K562 (cell line): Measurements from ENCODE around the gene NEB. TPM values are rescaled to one million over a fixed set of nuclear protein-coding genes. Genes with fewer than 3 reads are reported as not detected.

Experiments used
- CBX3 ChIP-seq, 2 experiments: IDR thresholded peaks; 1 replicate in 1 of 2; 2 replicates in 1 of 2; pipeline ENCODE4 v1.6.1; 2012; ENCODE audit warnings: inconsistent platforms in 2 of 2, low read length in 2 of 2, borderline replicate concordance in 1 of 2, control low read depth in 1 of 2
- CBX5 ChIP-seq: IDR thresholded peaks from 2 replicates; pipeline ENCODE4 v1.6.1; 2014; ENCODE audit warnings: low read depth, borderline replicate concordance
- EP400 ChIP-seq: fragments of 450-650 bp; IDR thresholded peaks from 2 replicates; pipeline ENCODE4 v1.6.1; 2017; ENCODE audit warnings: antibody characterized with exemption, mild to moderate bottlenecking, moderate library complexity
- FOXM1 ChIP-seq, 2 experiments: fragments of 450-650 bp in 1 of 2; sonication (generic) in 1 of 2; formaldehyde crosslinking in 1 of 2; IDR thresholded peaks; 2 replicates each; pipeline versions ENCODE4 v1.6.1 to v1.9.0; 2017 to 2022; ENCODE audit warnings: low read depth in 2 of 2, mild to moderate bottlenecking in 2 of 2, missing genetic modification reagents in 1 of 2, moderate library complexity in 1 of 2
- HLTF ChIP-seq: fragments of 450-650 bp; IDR thresholded peaks from 2 replicates; pipeline ENCODE4 v1.6.1; 2016
- RBM39 ChIP-seq: fragments of 200-400 bp; formaldehyde crosslinking; optimal IDR thresholded peaks from 2 replicates; pipeline ENCODE3; 2018; ENCODE audit warnings: low read depth, low read length
- SMARCA4 ChIP-seq: fragments of 450-650 bp; IDR thresholded peaks from 2 replicates; pipeline ENCODE4 v1.6.1; 2016
- TAL1 ChIP-seq: fragments of 450-650 bp; IDR thresholded peaks from 2 replicates; pipeline ENCODE4 v1.6.1; 2016; ENCODE audit warnings: mild to moderate bottlenecking
- TCF7 ChIP-seq: sonication (generic); IDR thresholded peaks from 2 replicates; pipeline ENCODE4 v1.6.1; 2016; ENCODE audit warnings: antibody characterized with exemption, borderline replicate concordance
- TEAD4 ChIP-seq, 2 experiments: sonication (generic) in 1 of 2; formaldehyde crosslinking in 1 of 2; IDR thresholded peaks; 2 replicates each; pipeline versions ENCODE4 v1.6.1 to v1.8.0; 2012 to 2022; ENCODE audit warnings: borderline replicate concordance in 1 of 2, inconsistent platforms in 1 of 2, low read length in 1 of 2, mild to moderate bottlenecking in 1 of 2, missing genetic modification reagents in 1 of 2
- THRB ChIP-seq: fragments of 450-650 bp; formaldehyde crosslinking; conservative IDR thresholded peaks from 2 replicates; pipeline ENCODE4 v1.4.0; 2022; ENCODE audit warnings: mild to moderate bottlenecking, missing genetic modification characterization
- TRIM25 ChIP-seq: fragments of 450-650 bp; IDR thresholded peaks from 2 replicates; pipeline ENCODE4 v1.7.0; 2016; ENCODE audit warnings: borderline replicate concordance
- polyA plus RNA-seq, 8 experiments: library from polyadenylated mRNA; depleted of rRNA in 4 of 8; stranded (reverse) in 5 of 8; unstranded in 3 of 8; fragments of >200 nt; fragmentation: Nextera tagmentation in 2 of 8; fragmentation: Illumina TruSeq in 1 of 8; extraction: Ambion mirVana in 2 of 8; extraction: Trizol in 1 of 8; gene quantifications; 2 replicates each; pipeline versions ENCODE4 v1.2.1 to v1.2.3, GENCODE V29; 2011 to 2014; ENCODE audit warnings: inconsistent platforms in 1 of 8, missing spikeins in 1 of 8
- total RNA-seq, 7 experiments: library from RNA; depleted of rRNA in 6 of 7; stranded (reverse); fragments of >200 nt in 6 of 7; fragmentation: Illumina TruSeq in 2 of 7; extraction: Trizol in 2 of 7; gene quantifications; 2 replicates each; pipeline versions ENCODE4 v1.2.1 to v1.2.3, GENCODE V29; 2011 to 2021; ENCODE audit warnings: low replicate concordance in 1 of 7
- TF ChIP-seq, protein P1 (sequence below): fragments of 450-650 bp; IDR thresholded peaks from 2 replicates; pipeline ENCODE4 v1.6.1; 2018; ENCODE audit not compliant: partially characterized antibody
- TF ChIP-seq, protein P2 (sequence below): fragments of 250-450 bp; sonication (Bioruptor Pico); IDR thresholded peaks from 2 replicates; pipeline ENCODE4 v1.8.0; 2021; ENCODE audit warnings: mild to moderate bottlenecking, moderate library complexity
- TF ChIP-seq, protein P3 (sequence below): fragments of 250-450 bp; sonication (Bioruptor Pico); IDR thresholded peaks from 2 replicates; pipeline ENCODE4 v1.5.0; 2021
- TF ChIP-seq, protein P4 (sequence below), 2 experiments: fragments of 450-650 bp in 1 of 2; sonication (generic) in 1 of 2; formaldehyde crosslinking in 1 of 2; IDR thresholded peaks in 1 of 2; conservative IDR thresholded peaks in 1 of 2; 2 replicates each; pipeline versions ENCODE4 v1.6.1 to v1.8.1; 2016 to 2023; ENCODE audit warnings: mild to moderate bottlenecking in 2 of 2, moderate library complexity in 2 of 2, inconsistent platforms in 1 of 2, missing genetic modification reagents in 1 of 2

The NEB gene
- total and polyA plus RNA-seq, 9 of the 15 experiments (the other 6 are each of a cell fraction or from before 2014, with no cell fraction given) = 1.7 to 3.8 (median 2.9) TPM

DNA sequence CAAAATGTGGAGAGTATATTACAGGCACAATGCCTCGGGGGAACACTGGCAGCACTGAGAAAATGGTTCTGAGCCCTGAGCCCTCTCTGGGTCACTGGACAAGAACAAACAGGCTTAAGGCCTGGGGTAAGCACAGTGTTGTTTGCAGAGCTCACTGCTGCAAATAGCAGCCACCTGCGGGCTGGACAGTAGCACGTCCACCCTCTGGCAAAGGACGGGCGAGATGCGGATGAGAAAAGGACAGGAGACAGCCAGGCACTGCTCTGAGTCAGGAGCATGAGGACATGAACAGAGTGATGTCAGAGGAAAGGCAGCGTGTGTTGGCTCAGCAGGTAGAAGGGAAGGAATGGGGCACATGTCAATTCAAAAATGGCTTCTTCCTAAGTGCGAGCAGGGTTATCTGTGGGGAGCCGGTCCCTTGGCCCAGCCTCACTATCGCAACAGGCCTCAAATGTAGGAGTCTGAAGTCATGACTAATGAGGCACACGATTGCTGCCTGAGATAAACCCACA lies 25.9 kb upstream of the NEB start (continued):
- TF ChIP-seq, protein P1, sequence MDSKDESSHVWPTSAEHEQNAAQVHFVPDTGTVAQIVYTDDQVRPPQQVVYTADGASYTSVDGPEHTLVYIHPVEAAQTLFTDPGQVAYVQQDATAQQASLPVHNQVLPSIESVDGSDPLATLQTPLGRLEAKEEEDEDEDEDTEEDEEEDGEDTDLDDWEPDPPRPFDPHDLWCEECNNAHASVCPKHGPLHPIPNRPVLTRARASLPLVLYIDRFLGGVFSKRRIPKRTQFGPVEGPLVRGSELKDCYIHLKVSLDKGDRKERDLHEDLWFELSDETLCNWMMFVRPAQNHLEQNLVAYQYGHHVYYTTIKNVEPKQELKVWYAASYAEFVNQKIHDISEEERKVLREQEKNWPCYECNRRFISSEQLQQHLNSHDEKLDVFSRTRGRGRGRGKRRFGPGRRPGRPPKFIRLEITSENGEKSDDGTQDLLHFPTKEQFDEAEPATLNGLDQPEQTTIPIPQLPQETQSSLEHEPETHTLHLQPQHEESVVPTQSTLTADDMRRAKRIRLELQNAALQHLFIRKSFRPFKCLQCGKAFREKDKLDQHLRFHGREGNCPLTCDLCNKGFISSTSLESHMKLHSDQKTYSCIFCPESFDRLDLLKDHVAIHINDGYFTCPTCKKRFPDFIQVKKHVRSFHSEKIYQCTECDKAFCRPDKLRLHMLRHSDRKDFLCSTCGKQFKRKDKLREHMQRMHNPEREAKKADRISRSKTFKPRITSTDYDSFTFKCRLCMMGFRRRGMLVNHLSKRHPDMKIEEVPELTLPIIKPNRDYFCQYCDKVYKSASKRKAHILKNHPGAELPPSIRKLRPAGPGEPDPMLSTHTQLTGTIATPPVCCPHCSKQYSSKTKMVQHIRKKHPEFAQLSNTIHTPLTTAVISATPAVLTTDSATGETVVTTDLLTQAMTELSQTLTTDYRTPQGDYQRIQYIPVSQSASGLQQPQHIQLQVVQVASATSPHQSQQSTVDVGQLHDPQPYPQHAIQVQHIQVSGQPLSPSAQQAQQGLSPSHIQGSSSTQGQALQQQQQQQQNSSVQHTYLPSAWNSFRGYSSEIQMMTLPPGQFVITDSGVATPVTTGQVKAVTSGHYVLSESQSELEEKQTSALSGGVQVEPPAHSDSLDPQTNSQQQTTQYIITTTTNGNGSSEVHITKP = peak; percentile 43
- TF ChIP-seq SMARCA4 (peak; percentile 88), CBX3 (IDR thresholded peaks at IDR 0.05; ENCODE audit: borderline replicate concordance in 1 of 2, low read length in 2 of 2) (peak in 1 of 2 experiments; percentile 69; a peak in 1 of 3 replicates), EP400 (peak; percentile 90), TRIM25 (no peak), RBM39 (no peak), FOXM1 (IDR thresholded peaks at IDR 0.05; ENCODE audit: low read depth) (no peak), FOXM1 (CRISPR knock-in tag; IDR thresholded peaks at IDR 0.05; ENCODE audit: low read depth) (0 out of 2 replicates have a peak, but pooled peaks have one; percentile 16), HLTF (0 out of 2 replicates have a peak, but pooled peaks have one; percentile 42), TAL1 (peak; percentile 61), TEAD4 (IDR thresholded peaks at IDR 0.05; ENCODE audit: low read length) (peak; percentile 71), TEAD4 (CRISPR knock-in tag; IDR thresholded peaks at IDR 0.05; ENCODE audit: borderline replicate concordance) (no peak), TCF7 (peak; percentile 30; the same call in 1 of the 2 replicates), CBX5 (peak; percentile 68; the same call in 1 of the 2 replicates), THRB (0 out of 2 replicates have a peak, but pooled peaks have one; percentile 51)
- TF ChIP-seq, protein P2, sequence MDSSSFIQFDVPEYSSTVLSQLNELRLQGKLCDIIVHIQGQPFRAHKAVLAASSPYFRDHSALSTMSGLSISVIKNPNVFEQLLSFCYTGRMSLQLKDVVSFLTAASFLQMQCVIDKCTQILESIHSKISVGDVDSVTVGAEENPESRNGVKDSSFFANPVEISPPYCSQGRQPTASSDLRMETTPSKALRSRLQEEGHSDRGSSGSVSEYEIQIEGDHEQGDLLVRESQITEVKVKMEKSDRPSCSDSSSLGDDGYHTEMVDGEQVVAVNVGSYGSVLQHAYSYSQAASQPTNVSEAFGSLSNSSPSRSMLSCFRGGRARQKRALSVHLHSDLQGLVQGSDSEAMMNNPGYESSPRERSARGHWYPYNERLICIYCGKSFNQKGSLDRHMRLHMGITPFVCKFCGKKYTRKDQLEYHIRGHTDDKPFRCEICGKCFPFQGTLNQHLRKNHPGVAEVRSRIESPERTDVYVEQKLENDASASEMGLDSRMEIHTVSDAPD (CRISPR knock-in tag) = peak; percentile 76
- TF ChIP-seq, protein P3, sequence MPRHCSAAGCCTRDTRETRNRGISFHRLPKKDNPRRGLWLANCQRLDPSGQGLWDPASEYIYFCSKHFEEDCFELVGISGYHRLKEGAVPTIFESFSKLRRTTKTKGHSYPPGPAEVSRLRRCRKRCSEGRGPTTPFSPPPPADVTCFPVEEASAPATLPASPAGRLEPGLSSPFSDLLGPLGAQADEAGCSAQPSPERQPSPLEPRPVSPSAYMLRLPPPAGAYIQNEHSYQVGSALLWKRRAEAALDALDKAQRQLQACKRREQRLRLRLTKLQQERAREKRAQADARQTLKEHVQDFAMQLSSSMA (CRISPR knock-in tag) = no peak
- TF ChIP-seq, protein P4, sequence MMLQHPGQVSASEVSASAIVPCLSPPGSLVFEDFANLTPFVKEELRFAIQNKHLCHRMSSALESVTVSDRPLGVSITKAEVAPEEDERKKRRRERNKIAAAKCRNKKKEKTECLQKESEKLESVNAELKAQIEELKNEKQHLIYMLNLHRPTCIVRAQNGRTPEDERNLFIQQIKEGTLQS (IDR thresholded peaks at IDR 0.05) = peak; percentile 79
- TF ChIP-seq, protein P4 (CRISPR knock-in tag; conservative IDR thresholded peaks at IDR 0.05) = 0 out of 2 replicates have a peak, but pooled peaks have one; percentile 34
